Measurements from ENCODE around the gene ATP2A2. TPM values are rescaled to one million over a fixed set of nuclear protein-coding genes. Genes with fewer than 3 reads are reported as not detected.

ATP2A2 gene
- 102 TPM for polyA plus RNA-seq (2012; ENCODE audit: insufficient read depth, insufficient read length)

GRCh38 chr12:110280779-110281548, at the start of gene ATP2A2:
TSS of gene ATP2A2 (plus strand) at chr12:110281247. CDS start at chr12:110281790, 543 bp downstream.
- H3K4me3 ChIP-seq (ENCODE audit: low read length): peak within 1 kb of the TSS; percentile 92

GRCh38 chr12:110233212-110233903, 47.7 kb upstream of the ATP2A2 start:
- no peak overlapping the region for H3K4me3 ChIP-seq (ENCODE audit: low read length)
- DNase-seq (ENCODE audit: low read depth, low spot score): no peak

More at GRCh38 chr12:110280779-110281548, at the start of gene ATP2A2:
- peak; percentile 83 for DNase-seq (ENCODE audit: low read depth, low spot score)

- no peak for DNase-seq (ENCODE audit: low read depth, low spot score)
- H3K4me3 ChIP-seq (ENCODE audit: low read length): no peak overlapping the region
Observed at GRCh38 chr12:110234331-110234751, 46.7 kb upstream of the ATP2A2 start.

GRCh38 chr12:110234755-110235154, 46.3 kb upstream of the ATP2A2 start:
- no peak overlapping the region for H3K4me3 ChIP-seq (ENCODE audit: low read length)
- no peak for DNase-seq (ENCODE audit: low read depth, low spot score)

- no peak overlapping the region for H3K4me3 ChIP-seq (ENCODE audit: low read length)
- DNase-seq (ENCODE audit: low read depth, low spot score): no peak
Observed at GRCh38 chr12:110235383-110235782, 45.7 kb upstream of the ATP2A2 start.

- no peak overlapping the region for H3K4me3 ChIP-seq (ENCODE audit: low read length)
- DNase-seq (ENCODE audit: low read depth, low spot score): no peak
Observed at GRCh38 chr12:110243227-110243626, 37.8 kb upstream of the ATP2A2 start.

GRCh38 chr12:110244372-110244771, 36.7 kb upstream of the ATP2A2 start:
- DNase-seq (ENCODE audit: low read depth, low spot score): no peak
- no peak overlapping the region for H3K4me3 ChIP-seq (ENCODE audit: low read length)

- no peak overlapping the region for H3K4me3 ChIP-seq (ENCODE audit: low read length)
- DNase-seq (ENCODE audit: low read depth, low spot score): no peak
Observed at GRCh38 chr12:110244829-110245228, 36.2 kb upstream of the ATP2A2 start.

- DNase-seq (ENCODE audit: low read depth, low spot score): peak; percentile 21
- no peak overlapping the region for H3K4me3 ChIP-seq (ENCODE audit: low read length)
Observed at GRCh38 chr12:110245369-110245772, 35.7 kb upstream of the ATP2A2 start.

- H3K4me3 ChIP-seq (ENCODE audit: low read length): no peak overlapping the region
- no peak for DNase-seq (ENCODE audit: low read depth, low spot score)
Observed at GRCh38 chr12:110246636-110247339, 34.3 kb upstream of the ATP2A2 start.

- DNase-seq (ENCODE audit: low read depth, low spot score): no peak
- no peak overlapping the region for H3K4me3 ChIP-seq (ENCODE audit: low read length)
Observed at GRCh38 chr12:110247340-110248095, 33.5 kb upstream of the ATP2A2 start.

- no peak overlapping the region for H3K4me3 ChIP-seq (ENCODE audit: low read length)
Observed at GRCh38 chr12:110248096-110248447, 33.0 kb upstream of the ATP2A2 start.

GRCh38 chr12:110249105-110249504, 31.9 kb upstream of the ATP2A2 start:
- no peak for DNase-seq (ENCODE audit: low read depth, low spot score)

More at GRCh38 chr12:110248096-110248447, 33.0 kb upstream of the ATP2A2 start:
- DNase-seq (ENCODE audit: low read depth, low spot score): no peak

GRCh38 chr12:110249716-110250225, 31.3 kb upstream of the ATP2A2 start:
- no peak for DNase-seq (ENCODE audit: low read depth, low spot score)
- no peak overlapping the region for H3K4me3 ChIP-seq (ENCODE audit: low read length)

More at GRCh38 chr12:110249105-110249504, 31.9 kb upstream of the ATP2A2 start:
- no peak overlapping the region for H3K4me3 ChIP-seq (ENCODE audit: low read length)

- H3K4me3 ChIP-seq (ENCODE audit: low read length): no peak overlapping the region
- DNase-seq (ENCODE audit: low read depth, low spot score): no peak
Observed at GRCh38 chr12:110251381-110251780, 29.7 kb upstream of the ATP2A2 start.

GRCh38 chr12:110252716-110253115, 28.3 kb upstream of the ATP2A2 start:
- DNase-seq (ENCODE audit: low read depth, low spot score): no peak
- no peak overlapping the region for H3K4me3 ChIP-seq (ENCODE audit: low read length)

- no peak overlapping the region for H3K4me3 ChIP-seq (ENCODE audit: low read length)
- no peak for DNase-seq (ENCODE audit: low read depth, low spot score)
Observed at GRCh38 chr12:110253176-110253575, 27.9 kb upstream of the ATP2A2 start.

GRCh38 chr12:110254971-110255540, 26.0 kb upstream of the ATP2A2 start:
- DNase-seq (ENCODE audit: low read depth, low spot score): no peak
- no peak overlapping the region for H3K4me3 ChIP-seq (ENCODE audit: low read length)
